ENCODE data around the gene EHMT1. TPM values are rescaled to one million over a fixed set of nuclear protein-coding genes. Genes with fewer than 3 reads are reported as not detected.
A peak's percentile ranks its signal among the peaks of the same experiment; 100 is the strongest.

Gene EHMT1
- total and polyA plus RNA-seq, 2 of the 8 experiments (the other 6 are each of a cell fraction or from before 2014, with no cell fraction given): 95.7 to 163 TPM

DNA sequence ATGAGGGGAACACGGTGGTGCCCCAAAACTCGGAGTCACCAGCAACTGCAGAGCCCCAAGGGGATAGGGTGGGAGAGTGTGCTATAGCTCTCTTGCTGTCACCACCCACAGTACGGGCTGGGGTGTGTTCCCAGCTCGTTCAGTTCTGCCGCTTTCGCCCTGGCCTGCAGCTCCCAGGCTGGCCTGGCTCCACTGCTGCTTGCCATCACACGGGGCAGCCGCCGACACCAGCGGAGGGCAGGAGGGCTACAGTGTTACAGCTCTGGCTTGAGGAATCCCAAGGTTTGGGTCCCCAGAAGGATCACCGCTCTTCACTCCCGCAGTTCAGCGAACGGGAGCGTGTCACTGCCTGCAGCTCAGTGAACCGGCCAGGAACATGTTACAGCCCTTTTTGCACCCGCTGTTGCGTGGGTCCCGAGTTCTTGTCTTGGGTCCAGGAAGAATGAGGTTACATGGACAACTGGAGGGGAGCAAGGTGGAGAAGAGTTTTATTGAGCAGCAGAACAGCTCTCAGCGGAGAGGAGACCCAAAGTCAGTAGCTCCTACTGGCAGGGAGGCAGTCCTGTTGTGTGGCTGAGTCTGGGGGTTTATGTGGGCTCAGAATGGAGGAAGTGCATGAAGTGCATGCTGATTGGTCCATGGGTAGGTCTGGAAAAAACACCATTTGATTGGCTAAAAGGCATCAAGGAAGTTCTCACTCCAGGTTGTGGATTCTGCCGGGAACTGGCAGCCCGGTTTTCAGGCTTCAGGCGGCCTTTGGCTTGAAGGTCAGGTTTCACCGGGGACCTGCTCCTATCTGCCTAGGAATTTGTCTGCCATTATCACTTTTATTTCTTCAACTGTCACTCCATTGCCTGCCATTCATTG, 113.4 kb downstream of the EHMT1 start:
- H2BK120ac ChIP-seq (replicated peaks; ENCODE audit: low read depth, low read length): no peak overlapping the region
- no peak overlapping the region for H3K56ac ChIP-seq (replicated peaks; ENCODE audit: insufficient read length, low read depth, low read length)
- WGBS, 2 experiments (ENCODE audit: extremely low coverage in 1 of 2, insufficient coverage in 1 of 2, insufficient read length in 1 of 2, insufficient replicate concordance in 2 of 2, low coverage in 1 of 2, low lambda C conversion rate in 2 of 2, missing lambda C conversion rate in 1 of 2): 92% methylated on average over 24 of the region's 24 CpGs; no CpG with 5 or more reads in 1 of the 2 experiments
- no peak overlapping the region for H2BK20ac ChIP-seq (ENCODE audit: low read length)
- H3K36me3 ChIP-seq (ENCODE audit: control insufficient read depth in 2 of 4, insufficient read depth in 4 of 4, low read length in 3 of 4): peaks cover 6 to 36% (median 10%) of the 10 kb centered on the region in 4 experiments; a peak in 7 of 8 replicates
- no peak overlapping the region for H3K4me2 ChIP-seq (ENCODE audit: insufficient read depth in 1 of 2, low read depth in 2 of 2, low read length in 2 of 2)
- ChIA-PET POLR2A (ENCODE audit: partially characterized antibody) (no interaction called here), CTCF (ENCODE audit: partially characterized antibody) (interaction anchor here (0.8 to 4.1 kb wide), 5 partner anchors 18 to 67 kb away, joined by 3 to 17 read pairs (median 4); no protein-coding TSS in a partner anchor)
- H3K23ac ChIP-seq (ENCODE audit: insufficient read length): no peak overlapping the region
- peaks cover 8% of the 10 kb centered on the region; the same call in 1 of the 2 replicates for H3K79me1 ChIP-seq (ENCODE audit: low read depth, low read length)
- no peak overlapping the region for H2BK15ac ChIP-seq (ENCODE audit: low read length)
- H3K4me1 ChIP-seq (replicated peaks in 1 of 4; ENCODE audit: control insufficient read depth in 3 of 4, insufficient read depth in 4 of 4, low read length in 3 of 4): no peaks in the 10 kb centered on the region; a peak in 2 of 7 replicates
- peaks cover 7 to 13% of the 10 kb centered on the region in 2 experiments for H4K20me1 ChIP-seq (replicated peaks in 1 of 2; ENCODE audit: control insufficient read depth in 1 of 2, insufficient read depth in 2 of 2, low read length in 2 of 2)
- H3K4me3 ChIP-seq (ENCODE audit: extremely low read depth in 1 of 4, insufficient read depth in 2 of 4, low read depth in 3 of 4, low read length in 4 of 4): no peak overlapping the region
- no peak overlapping the region for H3K9ac ChIP-seq (replicated peaks in 1 of 4; ENCODE audit: extremely low read depth in 1 of 4, low read depth in 3 of 4, low read length in 3 of 4)
- peaks cover 0 to 49% of the 10 kb centered on the region in 2 experiments; a peak in 3 of 4 replicates for H3K79me2 ChIP-seq (ENCODE audit: control insufficient read depth in 1 of 2, insufficient read depth in 2 of 2, low read length in 2 of 2)
- 0 out of 2 replicates have a peak overlapping the region, but pooled peaks have one; percentile 31 for H2BK5ac ChIP-seq (ENCODE audit: low read depth, low read length)
- no peak overlapping the region for H3K18ac ChIP-seq (ENCODE audit: extremely low read depth, low read length)
- H3K27ac ChIP-seq (ENCODE audit: low read depth, low read length): no peak overlapping the region
- no peak overlapping the region for H3K14ac ChIP-seq (ENCODE audit: insufficient read length)
- no peaks in the 10 kb centered on the region for H3K27me3 ChIP-seq (replicated peaks in 1 of 4; ENCODE audit: control insufficient read depth in 3 of 4, extremely low read depth in 1 of 4, insufficient read depth in 3 of 4, low read length in 3 of 4)
- no peak overlapping the region for H2AFZ ChIP-seq (ENCODE audit: low read length)
- no peak overlapping the region for H2AK5ac ChIP-seq (ENCODE audit: low read depth, low read length)
- no peak overlapping the region for H4K5ac ChIP-seq (ENCODE audit: insufficient read length, low read depth, low read length)
- no peak overlapping the region for H2BK12ac ChIP-seq (ENCODE audit: low read depth, low read length)
- no peak overlapping the region for H4K91ac ChIP-seq (replicated peaks; ENCODE audit: insufficient read length, low read length)
- no peak overlapping the region for H4K8ac ChIP-seq (ENCODE audit: extremely low read depth, insufficient read depth, low read length)
- no peak overlapping the region for H3K4ac ChIP-seq (replicated peaks; ENCODE audit: insufficient read length, low read depth, low read length)
- DNase-seq (ENCODE audit: low read depth in 1 of 2, low spot score in 2 of 2) (no peak), FAIRE-seq (no peak)
- H3K23me2 ChIP-seq (ENCODE audit: low read depth, low read length): no peaks in the 10 kb centered on the region
- no peaks in the 10 kb centered on the region for H3K9me3 ChIP-seq (ENCODE audit: insufficient read depth in 2 of 2, low read depth in 1 of 2, low read length in 1 of 2)
- TF ChIP-seq EGR1 (IDR thresholded peaks at IDR 0.05; ENCODE audit: borderline replicate concordance, low read depth, low read length) (no peak), YY1 (IDR thresholded peaks at IDR 0.05; ENCODE audit: low read depth, low read length) (no peak), CBX8 (IDR thresholded peaks at IDR 0.05; ENCODE audit: borderline replicate concordance, low read depth, low read length) (no peak), TAF1 (IDR thresholded peaks at IDR 0.05; ENCODE audit: low read depth, low read length) (no peak), E2F6 (IDR thresholded peaks at IDR 0.05) (no peak), SRF (IDR thresholded peaks at IDR 0.05; ENCODE audit: low read depth, low read length) (no peak), CHD2 (IDR thresholded peaks at IDR 0.05; ENCODE audit: low read length) (no peak), CHD1 (IDR thresholded peaks at IDR 0.05; ENCODE audit: low read depth, low read length) (no peak), CBX5 (IDR thresholded peaks at IDR 0.05; ENCODE audit: low read depth, low read length) (no peak)

Measured in H1 (cell line).